ENCODE data around the gene CCDC89. TPM values are rescaled to one million over a fixed set of nuclear protein-coding genes. Genes with fewer than 3 reads are reported as not detected.

CCDC89 gene
- total and polyA plus RNA-seq, 10 of the 15 experiments (the other 5 are each of a cell fraction or from before 2014, with no cell fraction given): 0.11 to 0.15 TPM; not detected in 8

DNA sequence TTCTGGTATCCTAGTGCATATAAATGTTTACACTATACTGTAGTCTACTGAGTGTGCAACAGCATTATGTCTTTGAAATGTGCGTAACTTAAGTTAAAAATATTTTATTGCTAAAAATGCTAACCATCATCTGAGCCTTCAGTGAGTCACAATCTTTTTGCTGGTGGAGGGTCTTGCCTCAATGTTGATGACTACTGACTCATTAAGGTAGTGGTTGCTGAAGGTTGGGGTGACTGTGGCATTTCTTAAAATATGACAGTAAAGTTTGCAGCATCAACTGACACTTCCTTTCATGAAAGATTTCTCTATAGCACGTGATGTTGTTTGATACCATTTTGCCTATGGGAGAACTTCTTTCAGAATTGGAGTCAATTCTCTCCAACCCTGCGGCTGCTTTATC lies 12.6 kb downstream of the CCDC89 start:
- no peaks in the 10 kb centered on the region for H3K36me3 ChIP-seq (ENCODE audit: control insufficient read depth in 2 of 2, insufficient read depth in 2 of 2, low read length in 1 of 2)
- ChIA-PET CTCF (no interaction called here), RAD21 (ENCODE audit: unreplicated experiment) (no interaction called here), POLR2A (no interaction called here), SMC1A (ENCODE audit: uncharacterized antibody, unreplicated experiment) (no interaction called here)
- 16% methylated on average over 3 of the region's 3 CpGs for WGBS (ENCODE audit: insufficient coverage, insufficient replicate concordance, low lambda C conversion rate, missing lambda C conversion rate)
- FAIRE-seq (no peak), DNase-seq (ENCODE audit: low read depth, low spot score) (no peak), ATAC-seq (no peak)
- H3K4me1 ChIP-seq (ENCODE audit: control insufficient read depth, insufficient read depth, low read length): no peaks in the 10 kb centered on the region
- H4K20me1 ChIP-seq (ENCODE audit: control insufficient read depth, insufficient read depth): no peaks in the 10 kb centered on the region
- H3K4me3 ChIP-seq: no peak overlapping the region
- intact Hi-C loops (cut with micrococcal nuclease; ENCODE audit: unreplicated experiment) (no loop called here), in situ Hi-C loops (cut with MboI) (no loop called here)
- 0 out of 4 replicates have a peak, but pooled peaks cover 0 to 2% of the 10 kb centered on the region in 2 experiments for H3K27me3 ChIP-seq (replicated peaks in 1 of 2; ENCODE audit: control insufficient read depth in 2 of 2, insufficient read depth in 2 of 2, low read length in 1 of 2)
- TF ChIP-seq NR2F1 (conservative IDR thresholded peaks at IDR 0.05) (no peak), ZNF622 (IDR thresholded peaks at IDR 0.05) (no peak), TBL1XR1 (IDR thresholded peaks at IDR 0.05; ENCODE audit: low read depth, low read length) (no peak), BHLHE40 (IDR thresholded peaks at IDR 0.05; ENCODE audit: borderline replicate concordance in 1 of 2, low read depth in 2 of 2, low read length in 1 of 2) (no peak), MTA3 (IDR thresholded peaks at IDR 0.05; ENCODE audit: borderline replicate concordance, low read length) (no peak), KAT2A (conservative IDR thresholded peaks at IDR 0.05; ENCODE audit: control insufficient read depth, low read depth, low read length) (no peak), TAF1 (IDR thresholded peaks at IDR 0.05; ENCODE audit: borderline replicate concordance, low read depth, low read length) (no peak), NFXL1 (IDR thresholded peaks at IDR 0.05; ENCODE audit: borderline replicate concordance) (no peak), KLF5 (IDR thresholded peaks at IDR 0.05; ENCODE audit: partially characterized antibody) (no peak)
- TF ChIP-seq, protein P1, sequence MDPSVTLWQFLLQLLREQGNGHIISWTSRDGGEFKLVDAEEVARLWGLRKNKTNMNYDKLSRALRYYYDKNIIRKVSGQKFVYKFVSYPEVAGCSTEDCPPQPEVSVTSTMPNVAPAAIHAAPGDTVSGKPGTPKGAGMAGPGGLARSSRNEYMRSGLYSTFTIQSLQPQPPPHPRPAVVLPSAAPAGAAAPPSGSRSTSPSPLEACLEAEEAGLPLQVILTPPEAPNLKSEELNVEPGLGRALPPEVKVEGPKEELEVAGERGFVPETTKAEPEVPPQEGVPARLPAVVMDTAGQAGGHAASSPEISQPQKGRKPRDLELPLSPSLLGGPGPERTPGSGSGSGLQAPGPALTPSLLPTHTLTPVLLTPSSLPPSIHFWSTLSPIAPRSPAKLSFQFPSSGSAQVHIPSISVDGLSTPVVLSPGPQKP (IDR thresholded peaks at IDR 0.05; ENCODE audit: low read depth, low read length): no peak
- TF ChIP-seq, protein P2, sequence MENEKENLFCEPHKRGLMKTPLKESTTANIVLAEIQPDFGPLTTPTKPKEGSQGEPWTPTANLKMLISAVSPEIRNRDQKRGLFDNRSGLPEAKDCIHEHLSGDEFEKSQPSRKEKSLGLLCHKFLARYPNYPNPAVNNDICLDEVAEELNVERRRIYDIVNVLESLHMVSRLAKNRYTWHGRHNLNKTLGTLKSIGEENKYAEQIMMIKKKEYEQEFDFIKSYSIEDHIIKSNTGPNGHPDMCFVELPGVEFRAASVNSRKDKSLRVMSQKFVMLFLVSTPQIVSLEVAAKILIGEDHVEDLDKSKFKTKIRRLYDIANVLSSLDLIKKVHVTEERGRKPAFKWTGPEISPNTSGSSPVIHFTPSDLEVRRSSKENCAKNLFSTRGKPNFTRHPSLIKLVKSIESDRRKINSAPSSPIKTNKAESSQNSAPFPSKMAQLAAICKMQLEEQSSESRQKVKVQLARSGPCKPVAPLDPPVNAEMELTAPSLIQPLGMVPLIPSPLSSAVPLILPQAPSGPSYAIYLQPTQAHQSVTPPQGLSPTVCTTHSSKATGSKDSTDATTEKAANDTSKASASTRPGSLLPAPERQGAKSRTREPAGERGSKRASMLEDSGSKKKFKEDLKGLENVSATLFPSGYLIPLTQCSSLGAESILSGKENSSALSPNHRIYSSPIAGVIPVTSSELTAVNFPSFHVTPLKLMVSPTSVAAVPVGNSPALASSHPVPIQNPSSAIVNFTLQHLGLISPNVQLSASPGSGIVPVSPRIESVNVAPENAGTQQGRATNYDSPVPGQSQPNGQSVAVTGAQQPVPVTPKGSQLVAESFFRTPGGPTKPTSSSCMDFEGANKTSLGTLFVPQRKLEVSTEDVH (IDR thresholded peaks at IDR 0.05; ENCODE audit: low read depth, partially characterized antibody): no peak
- TF ChIP-seq, protein P3, sequence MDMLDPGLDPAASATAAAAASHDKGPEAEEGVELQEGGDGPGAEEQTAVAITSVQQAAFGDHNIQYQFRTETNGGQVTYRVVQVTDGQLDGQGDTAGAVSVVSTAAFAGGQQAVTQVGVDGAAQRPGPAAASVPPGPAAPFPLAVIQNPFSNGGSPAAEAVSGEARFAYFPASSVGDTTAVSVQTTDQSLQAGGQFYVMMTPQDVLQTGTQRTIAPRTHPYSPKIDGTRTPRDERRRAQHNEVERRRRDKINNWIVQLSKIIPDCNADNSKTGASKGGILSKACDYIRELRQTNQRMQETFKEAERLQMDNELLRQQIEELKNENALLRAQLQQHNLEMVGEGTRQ (IDR thresholded peaks at IDR 0.05; ENCODE audit: borderline replicate concordance, low read depth, low read length): no peak
- H3K79me2 ChIP-seq (ENCODE audit: control insufficient read depth, insufficient read depth, low read length): no peaks in the 10 kb centered on the region
- H2AFZ ChIP-seq (ENCODE audit: control insufficient read depth, low read depth, low read length): no peak overlapping the region
- H3K4me2 ChIP-seq (ENCODE audit: control insufficient read depth, insufficient read depth): no peak overlapping the region
- H3K9ac ChIP-seq (ENCODE audit: control insufficient read depth, insufficient read depth, low read length): no peak overlapping the region
- H3K27ac ChIP-seq (ENCODE audit: control insufficient read depth, insufficient read depth): no peak overlapping the region
- H3K9me3 ChIP-seq (replicated peaks; ENCODE audit: control insufficient read depth, insufficient read depth, low read length): no peaks in the 10 kb centered on the region
- BruUV-seq (replicated peaks): no TSS peak

Data from GM12878 (cell line).